GM23338 (cell line): ENCODE measurements around the gene BDH1. TPM values are rescaled to one million over a fixed set of nuclear protein-coding genes. Genes with fewer than 3 reads are reported as not detected.

Experiments used
- ATAC-seq: fragments of 200-7000 bp; cut with Tn5 transposase; 3 replicates; pipeline ENCODE4 v1.9.1; 2020
- DNase-seq: peaks from one replicate; pipeline ENCODE4 v3.0.0-alpha.2; 2015; ENCODE audit warnings: low spot score
- H2AFZ ChIP-seq: fragments of 200-600 bp; sonication (generic); 2 replicates; pipeline ENCODE4 v1.8.0; 2016; ENCODE audit warnings: antibody characterized with exemption, mild to moderate bottlenecking, moderate library complexity
- H3F3A ChIP-seq: fragments of 200-600 bp; sonication (generic); replicated peaks from 2 replicates; pipeline ENCODE4 v1.8.0; 2017; ENCODE audit warnings: antibody characterized with exemption, mixed run types, low read depth
- H3K27ac ChIP-seq: fragments of 200-600 bp; sonication (generic); 2 replicates; pipeline ENCODE4 v1.6.1; 2016; ENCODE audit warnings: low read depth
- H3K27me3 ChIP-seq: fragments of 200-600 bp; sonication (generic); 2 replicates; pipeline ENCODE4 v1.8.0; 2016; ENCODE audit warnings: mild to moderate bottlenecking, mixed run types, moderate library complexity; ENCODE audit not compliant: insufficient read depth
- H3K36me3 ChIP-seq: fragments of 200-600 bp; sonication (generic); 2 replicates; pipeline ENCODE4 v1.8.0; 2016; ENCODE audit warnings: mild to moderate bottlenecking; ENCODE audit not compliant: insufficient read depth
- H3K4me1 ChIP-seq: fragments of 200-600 bp; sonication (generic); 2 replicates; pipeline ENCODE4 v1.8.0; 2016; ENCODE audit warnings: mild to moderate bottlenecking, moderate library complexity; ENCODE audit not compliant: insufficient read depth
- H3K4me2 ChIP-seq: fragments of 200-600 bp; sonication (generic); 2 replicates; pipeline ENCODE4 v1.7.1; 2017; ENCODE audit warnings: mixed run types
- H3K4me3 ChIP-seq: fragments of 200-600 bp; sonication (generic); 2 replicates; pipeline ENCODE4 v1.6.1; 2016; ENCODE audit warnings: mixed run types
- H3K79me2 ChIP-seq: fragments of 200-600 bp; sonication (generic); replicated peaks from 2 replicates; pipeline ENCODE4 v1.8.0; 2017; ENCODE audit warnings: mild to moderate bottlenecking; ENCODE audit not compliant: insufficient read depth
- H3K9me2 ChIP-seq: fragments of 200-600 bp; sonication (generic); 2 replicates; pipeline ENCODE4 v1.8.0; 2017; ENCODE audit not compliant: insufficient read depth
- H4K20me1 ChIP-seq: fragments of 200-600 bp; sonication (generic); replicated peaks from 2 replicates; pipeline ENCODE4 v1.8.0; 2017; ENCODE audit warnings: mild to moderate bottlenecking; ENCODE audit not compliant: insufficient read depth
- H3K27ac Mint-ChIP-seq: 2 replicates; pipeline ENCODE4 v1.8.0; 2020; ENCODE audit warnings: inconsistent platforms, mild to moderate bottlenecking, moderate library complexity, mixed read lengths
- H3K27me3 Mint-ChIP-seq: 3 replicates; pipeline ENCODE4 v1.8.0; 2022; ENCODE audit warnings: low read depth, mild to moderate bottlenecking, moderate library complexity, mixed read lengths, inconsistent platforms; ENCODE audit not compliant: insufficient read depth, poor library complexity
- H3K36me3 Mint-ChIP-seq: 3 replicates; pipeline ENCODE4 v1.8.0; 2021; ENCODE audit warnings: low read depth, mild to moderate bottlenecking, inconsistent platforms, moderate library complexity, mixed read lengths
- H3K4me1 Mint-ChIP-seq: 3 replicates; pipeline ENCODE4 v1.8.0; 2020; ENCODE audit warnings: mild to moderate bottlenecking, inconsistent platforms, mixed read lengths
- H3K4me3 Mint-ChIP-seq: 3 replicates; pipeline ENCODE4 v1.8.0; 2021; ENCODE audit warnings: moderate library complexity, mild to moderate bottlenecking, inconsistent platforms, mixed read lengths
- H3K9me3 Mint-ChIP-seq: 3 replicates; pipeline ENCODE4 v1.8.0; 2020; ENCODE audit warnings: moderate library complexity, mild to moderate bottlenecking, inconsistent platforms, mixed read lengths
- CREB1 ChIP-seq: fragments of 250-450 bp; sonication (Bioruptor Pico); IDR thresholded peaks from 2 replicates; pipeline ENCODE4 v1.5.0; 2020; ENCODE audit warnings: low read depth, mild to moderate bottlenecking, moderate library complexity
- CTCF ChIP-seq, 2 experiments: fragments of 200-600 bp in 1 of 2; sonication (generic) in 1 of 2; conservative IDR thresholded peaks; 2 replicates each; pipeline versions ENCODE4 v1.5.1 to v1.6.1; 2016 to 2017; ENCODE audit warnings: antibody characterized with exemption in 2 of 2, low read depth in 2 of 2, mild to moderate bottlenecking in 2 of 2, moderate library complexity in 1 of 2
- ETS1 ChIP-seq: IDR thresholded peaks from 2 replicates; pipeline ENCODE4 v1.6.1; 2016; ENCODE audit warnings: antibody characterized with exemption
- EZH2 ChIP-seq: fragments of 200-600 bp; sonication (generic); IDR thresholded peaks from one replicate; pipeline ENCODE4 v1.8.0; 2017; ENCODE audit warnings: antibody characterized with exemption, mild to moderate bottlenecking, low read depth; ENCODE audit not compliant: unreplicated experiment
- EZH2phosphoT487 ChIP-seq: fragments of 200-600 bp; sonication (generic); IDR thresholded peaks from one replicate; pipeline ENCODE4 v1.8.1; 2018; ENCODE audit warnings: antibody characterized with exemption; ENCODE audit not compliant: unreplicated experiment
- JUNB ChIP-seq: IDR thresholded peaks from one replicate; pipeline ENCODE4 v1.6.1; 2016; ENCODE audit warnings: antibody characterized with exemption; ENCODE audit not compliant: unreplicated experiment
- NANOG ChIP-seq: IDR thresholded peaks from 2 replicates; pipeline ENCODE4 v1.6.1; 2016; ENCODE audit warnings: antibody characterized with exemption, borderline replicate concordance
- POLR2AphosphoS5 ChIP-seq: IDR thresholded peaks from 2 replicates; pipeline ENCODE4 v1.6.1; 2016; ENCODE audit warnings: antibody characterized with exemption, low read depth
- REST ChIP-seq: IDR thresholded peaks from one replicate; pipeline ENCODE4 v1.6.1; 2018; ENCODE audit warnings: antibody characterized with exemption; ENCODE audit not compliant: unreplicated experiment
- STAT1 ChIP-seq: IDR thresholded peaks from one replicate; pipeline ENCODE4 v1.6.1; 2016; ENCODE audit warnings: antibody characterized with exemption; ENCODE audit not compliant: unreplicated experiment
- ZNF114 ChIP-seq: fragments of 250-450 bp; sonication (Bioruptor Pico); IDR thresholded peaks from 2 replicates; pipeline ENCODE4 v1.5.0; 2020; ENCODE audit warnings: mild to moderate bottlenecking, moderate library complexity
- ZNF331 ChIP-seq: fragments of 250-450 bp; sonication (Bioruptor Pico); IDR thresholded peaks from 2 replicates; pipeline ENCODE4 v1.5.0; 2020; ENCODE audit warnings: low read depth, mild to moderate bottlenecking, moderate library complexity
- ZNF462 ChIP-seq: fragments of 250-450 bp; sonication (Bioruptor Pico); IDR thresholded peaks from 2 replicates; pipeline ENCODE4 v1.5.0; 2020; ENCODE audit warnings: mild to moderate bottlenecking, moderate library complexity
- polyA plus RNA-seq: library from polyadenylated mRNA; unstranded; fragments of >200 nt; fragmentation: Nextera tagmentation; extraction: Ambion mirVana; gene quantifications from 2 replicates; pipeline ENCODE4 v1.2.1, GENCODE V29; 2016
- total RNA-seq: library from RNA; depleted of rRNA; stranded (reverse); fragments of >200 nt; shearing (Covaris generic); gene quantifications from 2 replicates; pipeline ENCODE4 v1.2.3, GENCODE V29; 2014

BDH1 gene
- total and polyA plus RNA-seq, 2 experiments from 2014 or later: 18.1 to 19.3 TPM

GRCh38 chr3:197603317-197603933 lies 47.7 kb upstream of the BDH1 start:
- Histone ChIP-seq H3K9me2 (no peaks in the 10 kb centered on the region), H3K27ac (no peak overlapping the region), H3F3A (no peaks in the 10 kb centered on the region), H3K79me2 (no peaks in the 10 kb centered on the region), H3K4me2 (no peak overlapping the region), H3K27me3 (no peaks in the 10 kb centered on the region), H3K4me3 (no peak overlapping the region), H3K4me1 (peaks cover 4% of the 10 kb centered on the region), H3K36me3 (no peaks in the 10 kb centered on the region), H4K20me1 (no peaks in the 10 kb centered on the region), H2AFZ (no peak overlapping the region)
- ATAC-seq (no peak), DNase-seq (no peak)
- Mint-ChIP-seq H3K27me3 (peaks cover 22% of the 10 kb centered on the region), H3K36me3 (peaks cover 64% of the 10 kb centered on the region), H3K4me3 (no peak overlapping the region), H3K9me3 (peaks cover 21% of the 10 kb centered on the region), H3K27ac (no peak overlapping the region), H3K4me1 (peaks cover 6% of the 10 kb centered on the region)
- TF ChIP-seq ZNF331 (CRISPR knock-in tag) (no peak), EZH2phosphoT487 (no peak), POLR2AphosphoS5 (no peak), REST (no peak), ZNF114 (CRISPR knock-in tag) (no peak), JUNB (no peak), STAT1 (no peak), NANOG (no peak), CREB1 (CRISPR knock-in tag) (no peak), CTCF (conservative IDR thresholded peaks at IDR 0.05; ENCODE audit: low read depth in 2 of 2) (no peak), ZNF462 (CRISPR knock-in tag) (no peak), ETS1 (no peak), EZH2 (no peak)
